ENCODE measurements around the gene C6orf62. TPM values are rescaled to one million over a fixed set of nuclear protein-coding genes. Genes with fewer than 3 reads are reported as not detected.

The C6orf62 gene
- total and polyA plus RNA-seq, 8 donors: 33.7 to 85.6 (median 49.1) TPM

DNA sequence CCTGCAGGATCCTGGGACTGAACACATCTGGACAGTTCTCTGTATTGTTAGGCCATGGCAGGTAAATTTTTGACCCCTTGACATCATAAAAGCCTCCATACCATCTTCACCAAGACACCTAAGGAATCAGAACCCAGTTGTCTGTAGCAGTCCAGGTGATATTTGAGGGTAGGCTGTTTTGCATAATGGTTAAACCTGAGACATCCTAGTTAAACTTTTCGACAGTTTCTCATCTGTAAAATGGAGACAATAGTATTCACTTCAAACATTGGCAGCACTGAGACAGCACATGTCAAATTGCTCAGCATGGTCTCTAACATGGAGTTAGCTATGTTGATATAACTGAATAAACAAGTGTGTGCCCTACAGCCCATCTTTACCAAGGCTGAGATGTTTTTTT lies 24.8 kb downstream of the C6orf62 start:
- ATAC-seq (no peak), FAIRE-seq (no peak), DNase-seq (no peak)
- intact Hi-C loops (cut with DNase I): loop anchor here in 1 of 3 donors (5.0 kb wide), 1 partner anchor 112 kb away; no protein-coding TSS in a partner anchor
- H3K27me3 ChIP-seq: no peaks in the 10 kb centered on the region
- 75 to 79% methylated on average over 1 of the region's 1 CpG for WGBS, 2 donors
- H3K9me3 ChIP-seq: no peaks in the 10 kb centered on the region
- no peak overlapping the region for H3K27ac ChIP-seq
- peaks cover 0 to 3% (median 0%) of the 10 kb centered on the region in 3 donors for H3K4me1 ChIP-seq
- no peak overlapping the region for H3K4me3 ChIP-seq
- no peaks in the 10 kb centered on the region for H3K36me3 ChIP-seq
- no peak for TF ChIP-seq CTCF (IDR thresholded peaks at IDR 0.05)

DNA sequence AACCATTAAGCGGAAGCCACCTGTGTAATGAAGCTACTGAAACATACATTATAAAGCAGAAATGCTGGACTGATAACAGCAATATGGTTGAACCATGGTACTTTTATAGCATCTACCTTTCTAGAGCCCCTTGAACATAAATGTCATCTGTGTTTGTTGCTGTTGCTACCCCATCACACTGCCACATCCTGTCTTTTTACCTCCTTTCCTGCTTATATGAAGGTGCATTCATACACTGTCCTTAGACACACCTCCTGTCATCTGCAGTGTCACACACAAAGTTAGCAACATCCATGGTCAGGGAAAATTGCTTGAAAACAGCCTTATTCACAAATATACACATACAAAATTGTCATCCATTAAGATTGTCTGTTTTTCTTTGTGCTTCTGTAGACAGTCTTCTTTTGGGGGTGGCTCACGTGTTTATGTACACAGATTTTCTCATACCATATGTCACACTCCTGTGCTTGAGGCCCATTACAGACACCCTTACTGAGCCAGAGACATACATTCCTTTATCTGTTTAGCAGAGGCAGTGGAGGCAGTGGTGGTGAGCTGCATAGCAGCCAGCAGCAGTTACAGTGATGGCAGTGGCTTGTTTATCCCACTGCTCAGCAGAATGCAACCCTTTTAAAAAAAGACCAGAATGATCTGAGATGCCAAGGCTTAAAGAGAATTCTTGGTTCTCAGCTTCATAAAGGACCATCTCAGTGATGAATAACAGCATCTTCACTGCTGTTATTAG lies 25.9 kb downstream of the C6orf62 start:
- intact Hi-C loops (cut with DNase I): loop anchor here in 1 of 3 donors (5.0 kb wide), 1 partner anchor 111 kb away; no protein-coding TSS in a partner anchor

GRCh38 chr6:24692415-24692814 lies 26.5 kb downstream of the C6orf62 start:
- FAIRE-seq: no peak

More for the DNA sequence above, 25.9 kb downstream of the C6orf62 start:
- Histone ChIP-seq H3K9me3 (no peaks in the 10 kb centered on the region), H3K36me3 (no peaks in the 10 kb centered on the region), H3K4me1 (peaks cover 0 to 3% (median 0%) of the 10 kb centered on the region in 3 donors), H3K27ac (no peak overlapping the region), H3K4me3 (no peak overlapping the region), H3K27me3 (no peaks in the 10 kb centered on the region)
- no peak for TF ChIP-seq CTCF (IDR thresholded peaks at IDR 0.05)
- ATAC-seq (no peak), FAIRE-seq (no peak), DNase-seq (no peak)
- WGBS, 2 donors: 86 to 88% methylated on average over 2 of the region's 2 CpGs

GRCh38 chr6:24692003-24692402 lies 27.0 kb downstream of the C6orf62 start:
- H3K36me3 ChIP-seq: no peaks in the 10 kb centered on the region
- FAIRE-seq: no peak
- intact Hi-C loops (cut with DNase I): loop anchor here in 1 of 3 donors (5.0 kb wide), 1 partner anchor 110 kb away; no protein-coding TSS in a partner anchor

More at GRCh38 chr6:24692415-24692814, 26.5 kb downstream of the C6orf62 start:
- Histone ChIP-seq H3K4me1 (no peaks in the 10 kb centered on the region), H3K36me3 (no peaks in the 10 kb centered on the region), H3K4me3 (no peak overlapping the region), H3K27me3 (no peaks in the 10 kb centered on the region), H3K27ac (no peak overlapping the region), H3K9me3 (no peaks in the 10 kb centered on the region)
- no peak for DNase-seq
- ATAC-seq: no peak
- no peak for TF ChIP-seq CTCF (IDR thresholded peaks at IDR 0.05)
- 71 to 83% methylated on average over 3 of the region's 3 CpGs for WGBS, 2 donors
- intact Hi-C loops (cut with DNase I): loop anchor here in 1 of 3 donors (5.0 kb wide), 1 partner anchor 110 kb away; no protein-coding TSS in a partner anchor

More at GRCh38 chr6:24692003-24692402, 27.0 kb downstream of the C6orf62 start:
- no peak overlapping the region for H3K27ac ChIP-seq
- no peaks in the 10 kb centered on the region for H3K9me3 ChIP-seq
- no peak overlapping the region for H3K4me3 ChIP-seq
- peak in 1 of 4 donors; percentile 15 for ATAC-seq
- no peak for DNase-seq
- H3K27me3 ChIP-seq: no peaks in the 10 kb centered on the region
- WGBS, 2 donors: 61 to 72% methylated on average over 4 of the region's 4 CpGs
- no peak for TF ChIP-seq CTCF (IDR thresholded peaks at IDR 0.05)
- H3K4me1 ChIP-seq: no peaks in the 10 kb centered on the region
